DMS53 (cell line): ENCODE data around the gene STRADB.
"Not testable (repeated sequence)": the region's sequence is repeated elsewhere in the genome, so short reads cannot be mapped to it uniquely, and the experiment has no call there.

Source experiments
- DNase-seq: peaks from one replicate; lab custom pipeline; 2025; lab: John Stamatoyannopoulos, UW

STRADB gene

GRCh38 chr2:201451292-201452057, at the start of gene STRADB, which contains the start of gene TRAK2:
Gene STRADB (plus strand): TSS chr2:201451740. CDS start chr2:201454841, 3,101 bp downstream.
Gene TRAK2 (minus strand): TSS chr2:201451458. CDS start chr2:201420507, 30,951 bp downstream.
- DNase-seq = peak; percentile 97

GRCh38 chr2:201401815-201402214, 49.7 kb upstream of the STRADB start:
- no peak for DNase-seq

GRCh38 chr2:201402651-201403562, 48.6 kb upstream of the STRADB start:
- DNase-seq = no peak

GRCh38 chr2:201403880-201404279, 47.7 kb upstream of the STRADB start:
- DNase-seq = peak; percentile 27

GRCh38 chr2:201404699-201405280, 46.8 kb upstream of the STRADB start:
- DNase-seq = no peak

GRCh38 chr2:201406077-201406662, 45.4 kb upstream of the STRADB start:
- DNase-seq = peak; percentile 12

- no peak for DNase-seq
These were observed 44.3 kb upstream of the STRADB start for GRCh38 chr2:201407265-201407664.

- DNase-seq = no peak
These were observed 42.6 kb upstream of the STRADB start for GRCh38 chr2:201408931-201409330.

- no peak for DNase-seq
These were observed 40.1 kb upstream of the STRADB start for GRCh38 chr2:201411421-201411820.

- no peak for DNase-seq
These were observed 38.4 kb upstream of the STRADB start for GRCh38 chr2:201413143-201413542.

GRCh38 chr2:201413552-201413951, 38.0 kb upstream of the STRADB start:
- DNase-seq = no peak

- no peak for DNase-seq
These were observed 37.2 kb upstream of the STRADB start for GRCh38 chr2:201414099-201415023.

- no peak for DNase-seq
These were observed 36.4 kb upstream of the STRADB start for GRCh38 chr2:201415149-201415548.

GRCh38 chr2:201419057-201419635, 32.4 kb upstream of the STRADB start:
- DNase-seq = peak; percentile 40

- DNase-seq = no peak
These were observed 31.6 kb upstream of the STRADB start for GRCh38 chr2:201419986-201420385.

- no peak for DNase-seq
These were observed 31.0 kb upstream of the STRADB start for GRCh38 chr2:201420442-201421113.

GRCh38 chr2:201425952-201426351, 25.6 kb upstream of the STRADB start:
- DNase-seq = no peak

- DNase-seq = not testable (repeated sequence)
These were observed 23.2 kb upstream of the STRADB start for GRCh38 chr2:201428366-201428765.

- DNase-seq = not testable (repeated sequence)
These were observed 21.7 kb upstream of the STRADB start for GRCh38 chr2:201429835-201430234.

- not testable (repeated sequence) for DNase-seq
These were observed 21.2 kb upstream of the STRADB start for GRCh38 chr2:201430322-201430721.
